ENCODE measurements around the gene CHCHD10. TPM values are rescaled to one million over a fixed set of nuclear protein-coding genes. Genes with fewer than 3 reads are reported as not detected.

The CHCHD10 gene
- total and polyA plus RNA-seq, 2 of the 8 experiments (the other 6 are each of a cell fraction or from before 2014, with no cell fraction given), result 58.3 to 94.5 TPM

GRCh38 chr22:23750367-23750713 lies 17.4 kb downstream of the CHCHD10 start:
- Histone ChIP-seq H2BK20ac (ENCODE audit: low read length) (no peak overlapping the region), H3K79me2 (ENCODE audit: control insufficient read depth in 1 of 2, insufficient read depth in 2 of 2, low read length in 2 of 2) (no peaks in the 10 kb centered on the region), H3K36me3 (ENCODE audit: control insufficient read depth in 2 of 4, insufficient read depth in 4 of 4, low read length in 3 of 4) (no peaks in the 10 kb centered on the region), H3K56ac (replicated peaks; ENCODE audit: insufficient read length, low read depth, low read length) (no peak overlapping the region), H4K8ac (ENCODE audit: extremely low read depth, insufficient read depth, low read length) (no peak overlapping the region), H3K23ac (ENCODE audit: insufficient read length) (no peak overlapping the region), H2BK120ac (replicated peaks; ENCODE audit: low read depth, low read length) (no peak overlapping the region), H4K91ac (replicated peaks; ENCODE audit: insufficient read length, low read length) (no peak overlapping the region), H2BK12ac (ENCODE audit: low read depth, low read length) (no peak overlapping the region), H3K23me2 (ENCODE audit: low read depth, low read length) (peaks cover 11% of the 10 kb centered on the region; the same call in 1 of the 2 replicates), H3K4ac (replicated peaks; ENCODE audit: insufficient read length, low read depth, low read length) (no peak overlapping the region), H2AK5ac (ENCODE audit: low read depth, low read length) (no peak overlapping the region), H3K79me1 (ENCODE audit: low read depth, low read length) (no peaks in the 10 kb centered on the region), H3K9ac (replicated peaks in 1 of 4; ENCODE audit: extremely low read depth in 1 of 4, low read depth in 3 of 4, low read length in 3 of 4) (peak overlapping the region in 3 of 4 experiments; percentile 38 to 62 (median 49); a peak in 3 of 7 replicates), H3K4me1 (replicated peaks in 1 of 4; ENCODE audit: control insufficient read depth in 3 of 4, insufficient read depth in 4 of 4, low read length in 3 of 4) (peaks cover 0 to 6% (median 2%) of the 10 kb centered on the region in 4 experiments; a peak in 3 of 7 replicates), H2BK15ac (ENCODE audit: low read length) (no peak overlapping the region), H3K9me3 (ENCODE audit: insufficient read depth in 2 of 2, low read depth in 1 of 2, low read length in 1 of 2) (no peaks in the 10 kb centered on the region), H4K5ac (ENCODE audit: insufficient read length, low read depth, low read length) (no peak overlapping the region), H3K4me3 (ENCODE audit: extremely low read depth in 1 of 4, insufficient read depth in 2 of 4, low read depth in 3 of 4, low read length in 4 of 4) (peak overlapping the region; percentile 59 to 83 (median 78)), H2BK5ac (ENCODE audit: low read depth, low read length) (no peak overlapping the region), H4K20me1 (replicated peaks in 1 of 2; ENCODE audit: control insufficient read depth in 1 of 2, insufficient read depth in 2 of 2, low read length in 2 of 2) (no peaks in the 10 kb centered on the region), H3K4me2 (ENCODE audit: insufficient read depth in 1 of 2, low read depth in 2 of 2, low read length in 2 of 2) (peak overlapping the region; percentile 74 to 95), H3K27me3 (replicated peaks in 1 of 4; ENCODE audit: control insufficient read depth in 3 of 4, extremely low read depth in 1 of 4, insufficient read depth in 3 of 4, low read length in 3 of 4) (no peaks in the 10 kb centered on the region), H3K14ac (ENCODE audit: insufficient read length) (no peak overlapping the region), H3K27ac (ENCODE audit: low read depth, low read length) (no peak overlapping the region), H2AFZ (ENCODE audit: low read length) (peak overlapping the region; percentile 78; the same call in 1 of the 2 replicates), H3K18ac (ENCODE audit: extremely low read depth, low read length) (no peak overlapping the region)
- 51% methylated on average over 5 of the region's 5 CpGs; no CpG with 5 or more reads in 1 of the 2 experiments for WGBS, 2 experiments (ENCODE audit: extremely low coverage in 1 of 2, insufficient coverage in 1 of 2, insufficient read length in 1 of 2, insufficient replicate concordance in 2 of 2, low coverage in 1 of 2, low lambda C conversion rate in 2 of 2, missing lambda C conversion rate in 1 of 2)
- ChIA-PET POLR2A (ENCODE audit: partially characterized antibody) (interaction anchor here (0.9 to 2.3 kb wide), 5 partner anchors 13 to 99 kb away, joined by 3 to 8 read pairs (median 3); partner anchors contain the start of gene CHCHD10), CTCF (ENCODE audit: partially characterized antibody) (interaction anchor here (0.5 to 1.7 kb wide), 2 partner anchors 18 to 26 kb away, joined by 3 to 5 read pairs; partner anchors contain the start of gene CHCHD10)
- no peak for DNase-seq (ENCODE audit: low read depth in 1 of 2, low spot score in 2 of 2)
- no peak for FAIRE-seq
- TF ChIP-seq CTBP2 (IDR thresholded peaks at IDR 0.05; ENCODE audit: borderline replicate concordance, insufficient read depth, insufficient read length, low read length), result no peak
- TF ChIP-seq NANOG (IDR thresholded peaks at IDR 0.05; ENCODE audit: insufficient read depth, low read depth, low read length, poor library complexity, severe bottlenecking), result no peak
- no peak for TF ChIP-seq POLR2AphosphoS5 (IDR thresholded peaks at IDR 0.05; ENCODE audit: low read depth, low read length)
- no peak for TF ChIP-seq RFX5 (IDR thresholded peaks at IDR 0.05; ENCODE audit: borderline replicate concordance, low read depth, low read length)
- TF ChIP-seq HDAC2 (IDR thresholded peaks at IDR 0.05; ENCODE audit: borderline replicate concordance in 1 of 2, low read depth in 2 of 2, low read length in 2 of 2), result no peak
- no peak for TF ChIP-seq CEBPB (IDR thresholded peaks at IDR 0.05; ENCODE audit: low read depth, low read length)
- TF ChIP-seq CTCF (IDR thresholded peaks at IDR 0.05; ENCODE audit: control extremely low read depth in 1 of 3, insufficient read depth in 1 of 3, low read depth in 1 of 3, low read length in 3 of 3), result no peak
- no peak for TF ChIP-seq KDM4A (IDR thresholded peaks at IDR 0.05; ENCODE audit: low read depth, low read length, severe bottlenecking)
- TF ChIP-seq CHD1 (IDR thresholded peaks at IDR 0.05; ENCODE audit: low read depth, low read length), result no peak
